GM12878 (cell line): ENCODE results near the gene WNT5A. TPM values are rescaled to one million over a fixed set of nuclear protein-coding genes. Genes with fewer than 3 reads are reported as not detected.

Source experiments
- BMI1 ChIP-seq: fragments of 450-650 bp; IDR thresholded peaks from 2 replicates; pipeline ENCODE4 v1.6.1; 2016; ENCODE audit warnings: mild to moderate bottlenecking, moderate library complexity, borderline replicate concordance
- FOXM1 ChIP-seq: IDR thresholded peaks from 2 replicates; pipeline ENCODE4 v1.6.1; 2012; ENCODE audit warnings: low read depth, mild to moderate bottlenecking, inconsistent platforms, low read length, moderate library complexity
- GABPA ChIP-seq: IDR thresholded peaks from 2 replicates; pipeline ENCODE4 v1.6.1; 2014; ENCODE audit warnings: antibody characterized with exemption, low read depth, mild to moderate bottlenecking, inconsistent platforms
- KLF5 ChIP-seq: fragments of 450-650 bp; IDR thresholded peaks from 2 replicates; pipeline ENCODE4 v1.6.1; 2014; ENCODE audit warnings: mild to moderate bottlenecking; ENCODE audit not compliant: partially characterized antibody
- POU2F2 ChIP-seq: IDR thresholded peaks from 3 replicates; pipeline ENCODE4 v1.6.1; 2011; ENCODE audit warnings: low read depth, mild to moderate bottlenecking, low read length, borderline replicate concordance
- RFX5 ChIP-seq: IDR thresholded peaks from 2 replicates; pipeline ENCODE4 v1.6.1; 2011; ENCODE audit warnings: low read depth, low read length, improper control_type of control experiment
- SIN3A ChIP-seq: IDR thresholded peaks from 2 replicates; pipeline ENCODE4 v1.6.1; 2012; ENCODE audit warnings: low read depth, low read length, improper control_type of control experiment
- SRF ChIP-seq, 2 experiments: IDR thresholded peaks; 2 replicates each; pipeline ENCODE4 v1.6.1; 2011; ENCODE audit warnings: low read depth in 2 of 2, low read length in 2 of 2, mild to moderate bottlenecking in 1 of 2, moderate library complexity in 1 of 2
- ZBTB33 ChIP-seq: fragments of 450-650 bp; IDR thresholded peaks from 2 replicates; pipeline ENCODE4 v1.6.1; 2017; ENCODE audit warnings: mild to moderate bottlenecking
- polyA plus RNA-seq, 11 experiments: library from polyadenylated mRNA; depleted of rRNA in 4 of 11; unstranded in 6 of 11; stranded (reverse) in 5 of 11; fragments of >200 nt; fragmentation: Nextera tagmentation in 4 of 11; fragmentation: Illumina TruSeq in 1 of 11; extraction: Ambion mirVana in 4 of 11; extraction: Trizol in 1 of 11; gene quantifications; 1 replicate in 1 of 11; 2 replicates in 10 of 11; pipeline versions ENCODE4 v1.2.1 to v1.2.3, GENCODE V29; 2011 to 2016; ENCODE audit warnings: inconsistent platforms in 2 of 11, missing spikeins in 2 of 11, low read depth in 1 of 11
- total RNA-seq, 4 experiments: library from RNA; depleted of rRNA in 3 of 4; stranded (reverse); fragments of >200 nt in 3 of 4; fragmentation: Illumina TruSeq in 1 of 4; extraction: Trizol in 1 of 4; gene quantifications; 2 replicates each; pipeline versions ENCODE4 v1.2.1 to v1.2.3, GENCODE V29; 2013 to 2021
- TF ChIP-seq, protein P1 (sequence below): IDR thresholded peaks from 2 replicates; pipeline ENCODE4 v1.6.1; 2011; ENCODE audit warnings: borderline replicate concordance, low read depth, mild to moderate bottlenecking, moderate library complexity, mixed read lengths, low read length; ENCODE audit not compliant: insufficient read depth; ENCODE audit errors: extremely low read length
- TF ChIP-seq, protein P2 (sequence below): fragments of 150-350 bp; IDR thresholded peaks from 2 replicates; pipeline ENCODE4 v1.6.1; 2016; ENCODE audit warnings: low read depth, low read length
- TF ChIP-seq, protein P3 (sequence below): IDR thresholded peaks from 2 replicates; pipeline ENCODE4 v1.6.1; 2011; ENCODE audit warnings: low read depth, mild to moderate bottlenecking, low read length, moderate library complexity, borderline replicate concordance; ENCODE audit errors: extremely low read depth
- TF ChIP-seq, protein P4 (sequence below): IDR thresholded peaks from 2 replicates; pipeline ENCODE4 v1.6.1; 2012; ENCODE audit warnings: low read depth, low read length, improper control_type of control experiment

Gene WNT5A
- total and polyA plus RNA-seq, 10 of the 15 experiments (the other 5 are each of a cell fraction or from before 2014, with no cell fraction given) = 0.06 to 2.8 (median 0.39) TPM

GRCh38 chr3:55476515-55476914 lies 10.6 kb downstream of the WNT5A start (continued):
- TF ChIP-seq, protein P1, sequence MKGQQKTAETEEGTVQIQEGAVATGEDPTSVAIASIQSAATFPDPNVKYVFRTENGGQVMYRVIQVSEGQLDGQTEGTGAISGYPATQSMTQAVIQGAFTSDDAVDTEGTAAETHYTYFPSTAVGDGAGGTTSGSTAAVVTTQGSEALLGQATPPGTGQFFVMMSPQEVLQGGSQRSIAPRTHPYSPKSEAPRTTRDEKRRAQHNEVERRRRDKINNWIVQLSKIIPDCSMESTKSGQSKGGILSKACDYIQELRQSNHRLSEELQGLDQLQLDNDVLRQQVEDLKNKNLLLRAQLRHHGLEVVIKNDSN = no peak
- TF ChIP-seq, protein P2, sequence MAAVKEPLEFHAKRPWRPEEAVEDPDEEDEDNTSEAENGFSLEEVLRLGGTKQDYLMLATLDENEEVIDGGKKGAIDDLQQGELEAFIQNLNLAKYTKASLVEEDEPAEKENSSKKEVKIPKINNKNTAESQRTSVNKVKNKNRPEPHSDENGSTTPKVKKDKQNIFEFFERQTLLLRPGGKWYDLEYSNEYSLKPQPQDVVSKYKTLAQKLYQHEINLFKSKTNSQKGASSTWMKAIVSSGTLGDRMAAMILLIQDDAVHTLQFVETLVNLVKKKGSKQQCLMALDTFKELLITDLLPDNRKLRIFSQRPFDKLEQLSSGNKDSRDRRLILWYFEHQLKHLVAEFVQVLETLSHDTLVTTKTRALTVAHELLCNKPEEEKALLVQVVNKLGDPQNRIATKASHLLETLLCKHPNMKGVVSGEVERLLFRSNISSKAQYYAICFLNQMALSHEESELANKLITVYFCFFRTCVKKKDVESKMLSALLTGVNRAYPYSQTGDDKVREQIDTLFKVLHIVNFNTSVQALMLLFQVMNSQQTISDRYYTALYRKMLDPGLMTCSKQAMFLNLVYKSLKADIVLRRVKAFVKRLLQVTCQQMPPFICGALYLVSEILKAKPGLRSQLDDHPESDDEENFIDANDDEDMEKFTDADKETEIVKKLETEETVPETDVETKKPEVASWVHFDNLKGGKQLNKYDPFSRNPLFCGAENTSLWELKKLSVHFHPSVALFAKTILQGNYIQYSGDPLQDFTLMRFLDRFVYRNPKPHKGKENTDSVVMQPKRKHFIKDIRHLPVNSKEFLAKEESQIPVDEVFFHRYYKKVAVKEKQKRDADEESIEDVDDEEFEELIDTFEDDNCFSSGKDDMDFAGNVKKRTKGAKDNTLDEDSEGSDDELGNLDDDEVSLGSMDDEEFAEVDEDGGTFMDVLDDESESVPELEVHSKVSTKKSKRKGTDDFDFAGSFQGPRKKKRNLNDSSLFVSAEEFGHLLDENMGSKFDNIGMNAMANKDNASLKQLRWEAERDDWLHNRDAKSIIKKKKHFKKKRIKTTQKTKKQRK = no peak
- TF ChIP-seq SRF (IDR thresholded peaks at IDR 0.05; ENCODE audit: low read depth in 2 of 2, low read length in 2 of 2) (no peak), RFX5 (no peak), BMI1 (no peak), GABPA (no peak), ZBTB33 (no peak), FOXM1 (no peak), KLF5 (no peak), POU2F2 (no peak), SIN3A (no peak)
- TF ChIP-seq, protein P3, sequence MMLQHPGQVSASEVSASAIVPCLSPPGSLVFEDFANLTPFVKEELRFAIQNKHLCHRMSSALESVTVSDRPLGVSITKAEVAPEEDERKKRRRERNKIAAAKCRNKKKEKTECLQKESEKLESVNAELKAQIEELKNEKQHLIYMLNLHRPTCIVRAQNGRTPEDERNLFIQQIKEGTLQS = no peak
- TF ChIP-seq, protein P4, sequence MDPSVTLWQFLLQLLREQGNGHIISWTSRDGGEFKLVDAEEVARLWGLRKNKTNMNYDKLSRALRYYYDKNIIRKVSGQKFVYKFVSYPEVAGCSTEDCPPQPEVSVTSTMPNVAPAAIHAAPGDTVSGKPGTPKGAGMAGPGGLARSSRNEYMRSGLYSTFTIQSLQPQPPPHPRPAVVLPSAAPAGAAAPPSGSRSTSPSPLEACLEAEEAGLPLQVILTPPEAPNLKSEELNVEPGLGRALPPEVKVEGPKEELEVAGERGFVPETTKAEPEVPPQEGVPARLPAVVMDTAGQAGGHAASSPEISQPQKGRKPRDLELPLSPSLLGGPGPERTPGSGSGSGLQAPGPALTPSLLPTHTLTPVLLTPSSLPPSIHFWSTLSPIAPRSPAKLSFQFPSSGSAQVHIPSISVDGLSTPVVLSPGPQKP = no peak
